PC-3 (cell line): ENCODE results near the gene SPDYE3.

Source experiments
- CTCF ChIP-seq: fragments of 300-600 bp; sonication (generic); conservative IDR thresholded peaks from 2 replicates; pipeline ENCODE4 v1.5.1; 2017; ENCODE audit warnings: antibody characterized with exemption, low read depth, mild to moderate bottlenecking, low read length
- EZH2 ChIP-seq: fragments of 300-600 bp; sonication (generic); IDR thresholded peaks from one replicate; pipeline ENCODE4 v1.6.1; 2017; ENCODE audit warnings: antibody characterized with exemption, mild to moderate bottlenecking, low read length; ENCODE audit not compliant: unreplicated experiment
- EZH2phosphoT487 ChIP-seq: fragments of 300-600 bp; sonication (generic); IDR thresholded peaks from 2 replicates; pipeline ENCODE4 v1.6.1; 2018; ENCODE audit warnings: mild to moderate bottlenecking, antibody characterized with exemption, low read length, borderline replicate concordance

- TF ChIP-seq CTCF (no peak), EZH2phosphoT487 (no peak), EZH2 (no peak)
Observed at GRCh38 chr7:100342765-100343164, 35.3 kb downstream of the SPDYE3 start.
